ENCODE measurements around the gene ALS2CL. TPM values are rescaled to one million over a fixed set of nuclear protein-coding genes. Genes with fewer than 3 reads are reported as not detected.

Gene ALS2CL
- total and polyA plus RNA-seq, 4 experiments from 2014 or later, result 3.2 to 29.8 (median 16.5) TPM

DNA sequence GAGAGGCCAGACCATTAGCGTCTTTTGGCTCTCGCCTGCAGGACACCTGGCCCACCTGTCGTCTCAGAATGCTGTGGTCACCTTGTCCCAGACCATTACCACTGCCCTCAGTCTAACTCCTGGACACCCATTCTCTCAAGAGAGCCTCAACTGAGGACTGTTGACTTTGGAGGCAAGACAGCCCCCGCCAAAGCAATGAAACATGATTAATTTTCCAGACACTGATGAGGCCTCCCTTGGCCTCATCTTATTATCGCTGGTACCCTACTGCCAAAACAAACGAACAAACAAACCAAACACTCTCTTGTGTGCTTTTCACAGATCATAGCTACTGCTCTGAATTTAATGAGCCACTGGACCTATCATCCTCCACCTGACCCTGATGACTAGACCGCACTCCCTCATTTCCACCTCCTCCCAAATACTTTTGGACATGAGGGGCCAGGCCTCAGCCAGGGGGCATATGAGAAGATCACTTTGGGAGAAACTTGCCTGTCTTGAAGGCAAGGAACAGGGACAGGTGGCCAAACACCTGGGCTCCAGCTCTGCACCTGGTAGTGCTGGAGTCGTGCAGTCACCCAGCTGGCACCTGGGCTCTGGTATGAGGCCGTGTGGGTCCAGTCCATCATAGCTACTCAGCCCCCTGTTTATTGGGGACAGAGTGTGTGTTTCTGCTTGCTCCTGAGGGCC is 27.6 kb downstream of the ALS2CL start:
- Mint-ChIP-seq H3K27me3 (no peaks in the 10 kb centered on the region), H3K4me3 (no peak overlapping the region), H3K9me3 (no peaks in the 10 kb centered on the region), H3K27ac (no peak overlapping the region), H3K4me1 (peaks cover 0 to 10% (median under 1%) of the 10 kb centered on the region in 4 donors), H3K36me3 (no peaks in the 10 kb centered on the region)
- no peak overlapping the region for H3K27ac ChIP-seq (ENCODE audit: low read depth, low read length)
- intact Hi-C loops (cut with micrococcal nuclease), result no loop called here
- ChIA-PET CTCF (ENCODE audit: partially characterized antibody) (no interaction called here), POLR2A (ENCODE audit: partially characterized antibody) (no interaction called here)
- no peaks in the 10 kb centered on the region for H3K9me3 ChIP-seq (ENCODE audit: control insufficient read depth in 1 of 2, low read length in 2 of 2)
- no peaks in the 10 kb centered on the region for H3K36me3 ChIP-seq (ENCODE audit: insufficient read depth, low read length)
- no peaks in the 10 kb centered on the region for H3K27me3 ChIP-seq (ENCODE audit: insufficient read depth, low read length)
- H3K4me3 ChIP-seq (ENCODE audit: low read length in 2 of 2), result no peak overlapping the region
- DNase-seq, result no peak
- no peaks in the 10 kb centered on the region for H3K4me1 ChIP-seq (ENCODE audit: insufficient read depth, low read length)

DNA sequence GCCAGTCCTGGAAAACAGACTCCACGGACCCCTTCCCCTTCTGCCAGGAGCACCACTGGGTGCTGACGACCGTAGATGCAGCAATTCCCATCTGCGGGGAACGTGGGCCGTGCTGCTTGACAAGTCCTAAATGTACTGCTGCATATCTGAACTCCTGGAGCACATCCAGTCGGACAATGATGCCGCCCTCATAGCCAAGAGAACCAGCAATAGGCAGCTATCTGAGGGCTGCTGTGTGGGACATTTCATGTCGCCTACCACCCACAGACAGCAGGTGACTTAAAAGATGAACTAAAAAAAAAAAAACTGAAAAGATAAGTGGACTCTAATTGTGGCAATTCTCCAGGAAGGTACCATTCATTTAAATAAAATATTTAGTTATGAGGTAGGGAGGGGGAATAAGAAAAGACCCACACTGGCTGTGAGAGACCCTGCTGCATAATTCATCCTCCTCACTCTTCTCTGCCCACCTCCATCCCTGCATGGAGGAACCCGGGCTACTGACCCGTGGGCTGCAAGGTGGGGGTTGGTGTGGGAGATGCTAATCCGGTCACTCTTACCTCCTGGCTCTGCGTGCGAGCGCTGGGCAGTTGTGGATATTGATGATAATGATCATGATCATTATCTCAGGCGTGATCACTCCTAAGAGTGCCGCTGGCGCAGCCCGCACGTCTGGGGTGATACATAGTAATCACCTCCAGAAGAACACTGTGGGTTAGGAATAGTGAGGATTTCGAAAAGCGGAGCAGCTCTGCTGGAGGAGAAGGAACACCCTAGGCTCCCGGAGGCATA is 28.3 kb downstream of the ALS2CL start:
- Histone ChIP-seq H3K27ac (ENCODE audit: low read depth, low read length) (no peak overlapping the region), H3K4me1 (ENCODE audit: insufficient read depth, low read length) (no peaks in the 10 kb centered on the region), H3K36me3 (ENCODE audit: insufficient read depth, low read length) (no peaks in the 10 kb centered on the region), H3K27me3 (ENCODE audit: insufficient read depth, low read length) (no peaks in the 10 kb centered on the region), H3K9me3 (ENCODE audit: control insufficient read depth in 1 of 2, low read length in 2 of 2) (no peaks in the 10 kb centered on the region), H3K4me3 (ENCODE audit: low read length in 2 of 2) (no peak overlapping the region)
- no peak for DNase-seq
- H3K36me3 Mint-ChIP-seq, result no peaks in the 10 kb centered on the region
- intact Hi-C loops (cut with micrococcal nuclease), result no loop called here
- H3K27ac Mint-ChIP-seq, result peak overlapping the region in 1 of 7 donors; percentile 4
- CTCF ChIA-PET (ENCODE audit: partially characterized antibody), result no interaction called here
- H3K4me1 Mint-ChIP-seq, result peaks cover 0 to 10% (median under 1%) of the 10 kb centered on the region in 4 donors
- no peaks in the 10 kb centered on the region for H3K9me3 Mint-ChIP-seq
- H3K27me3 Mint-ChIP-seq, result no peaks in the 10 kb centered on the region
- POLR2A ChIA-PET (ENCODE audit: partially characterized antibody), result no interaction called here
- H3K4me3 Mint-ChIP-seq, result no peak overlapping the region

DNA sequence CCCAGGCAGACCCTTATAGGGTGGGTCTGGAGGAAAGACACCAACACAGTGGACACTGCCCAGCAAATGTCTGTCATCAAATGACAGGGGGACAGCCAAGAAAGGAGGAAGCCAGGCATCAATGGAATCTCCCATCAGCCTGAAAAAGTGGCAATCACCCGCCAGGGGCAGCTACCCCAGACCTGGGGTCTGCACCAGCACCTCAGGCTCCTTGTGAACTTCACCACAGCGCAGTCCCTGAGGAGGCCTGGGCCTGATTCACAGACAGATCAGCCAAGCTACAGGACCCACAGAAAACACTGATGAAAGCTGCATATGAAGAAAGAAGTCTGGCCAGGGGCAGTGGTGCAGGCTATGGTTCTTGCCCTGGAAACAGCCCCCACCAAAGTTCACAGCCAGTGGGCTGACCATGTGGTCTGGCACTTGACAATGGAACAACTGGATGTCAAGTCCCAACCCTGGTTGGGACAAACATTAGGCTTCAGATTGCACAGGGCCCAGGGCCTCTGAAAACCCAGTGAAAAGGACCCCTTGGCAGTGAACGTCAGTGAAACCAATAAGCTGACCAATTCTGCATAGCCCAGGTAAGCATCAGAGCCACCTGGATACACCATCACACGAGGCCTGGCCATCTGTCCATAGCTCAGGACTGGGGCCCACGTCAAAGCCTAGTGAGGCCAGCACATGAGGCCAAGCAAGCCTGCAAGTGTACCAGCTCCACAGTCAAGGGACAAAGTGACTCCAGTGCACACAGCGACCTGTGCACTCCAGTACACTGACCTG is 29.1 kb downstream of the ALS2CL start:
- no peak overlapping the region for H3K4me3 Mint-ChIP-seq
- intact Hi-C loops (cut with micrococcal nuclease), result no loop called here
- no peaks in the 10 kb centered on the region for H3K36me3 Mint-ChIP-seq
- CTCF ChIA-PET (ENCODE audit: partially characterized antibody), result interaction anchor here (0.8 kb wide), 2 partner anchors 35 to 230 kb away, joined by 3 read pairs; no protein-coding TSS in a partner anchor
- peak overlapping the region in 1 of 7 donors; percentile 4 for H3K27ac Mint-ChIP-seq
- Histone ChIP-seq H3K9me3 (ENCODE audit: control insufficient read depth in 1 of 2, low read length in 2 of 2) (no peaks in the 10 kb centered on the region), H3K4me1 (ENCODE audit: insufficient read depth, low read length) (no peaks in the 10 kb centered on the region), H3K36me3 (ENCODE audit: insufficient read depth, low read length) (no peaks in the 10 kb centered on the region), H3K4me3 (ENCODE audit: low read length in 2 of 2) (no peak overlapping the region), H3K27me3 (ENCODE audit: insufficient read depth, low read length) (no peaks in the 10 kb centered on the region), H3K27ac (ENCODE audit: low read depth, low read length) (no peak overlapping the region)
- no peaks in the 10 kb centered on the region for H3K27me3 Mint-ChIP-seq
- no peak for DNase-seq
- POLR2A ChIA-PET (ENCODE audit: partially characterized antibody), result no interaction called here
- peaks cover 0 to 10% (median 0%) of the 10 kb centered on the region in 4 donors for H3K4me1 Mint-ChIP-seq
- no peaks in the 10 kb centered on the region for H3K9me3 Mint-ChIP-seq

DNA sequence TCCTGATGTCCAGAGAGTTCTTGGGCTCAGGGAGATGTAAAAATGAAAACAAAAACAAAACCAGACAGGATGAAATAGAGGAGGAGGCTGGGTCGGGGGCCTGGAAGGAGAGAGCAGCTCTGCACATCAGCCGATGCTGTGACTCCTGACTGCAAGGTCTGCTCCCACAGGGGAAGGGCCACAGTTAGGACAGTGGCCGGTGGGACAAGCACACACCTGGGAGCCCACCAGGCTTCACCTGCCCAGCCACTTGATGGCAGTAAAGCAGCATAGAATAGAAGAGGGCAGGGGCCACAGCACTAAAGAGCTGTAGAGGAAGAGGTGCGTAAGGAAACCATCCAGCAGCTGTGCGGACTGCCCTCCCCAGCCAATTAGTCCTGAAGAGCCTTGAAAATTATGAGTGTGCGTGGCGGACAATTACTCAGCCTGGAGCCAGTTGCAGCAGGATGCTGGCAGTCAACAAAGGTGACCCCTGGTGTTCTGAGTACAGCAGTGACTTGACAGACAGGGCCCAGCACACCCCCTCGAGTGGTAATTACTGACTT is 29.8 kb downstream of the ALS2CL start:
- H3K36me3 Mint-ChIP-seq, result no peaks in the 10 kb centered on the region
- Histone ChIP-seq H3K4me1 (ENCODE audit: insufficient read depth, low read length) (no peaks in the 10 kb centered on the region), H3K27ac (ENCODE audit: low read depth, low read length) (no peak overlapping the region), H3K36me3 (ENCODE audit: insufficient read depth, low read length) (no peaks in the 10 kb centered on the region), H3K27me3 (ENCODE audit: insufficient read depth, low read length) (no peaks in the 10 kb centered on the region), H3K9me3 (ENCODE audit: control insufficient read depth in 1 of 2, low read length in 2 of 2) (no peaks in the 10 kb centered on the region), H3K4me3 (ENCODE audit: low read length in 2 of 2) (no peak overlapping the region)
- CTCF ChIA-PET (ENCODE audit: partially characterized antibody), result interaction anchor here (0.8 kb wide), 2 partner anchors 35 to 230 kb away, joined by 3 read pairs; no protein-coding TSS in a partner anchor
- no peaks in the 10 kb centered on the region for H3K9me3 Mint-ChIP-seq
- POLR2A ChIA-PET (ENCODE audit: partially characterized antibody), result no interaction called here
- H3K4me3 Mint-ChIP-seq, result no peak overlapping the region
- peak in 1 of 5 donors; percentile 5 for DNase-seq
- H3K27ac Mint-ChIP-seq, result peak overlapping the region in 3 of 7 donors; percentile 36 to 73 (median 37)
- H3K4me1 Mint-ChIP-seq, result peaks cover 0 to 10% (median 0%) of the 10 kb centered on the region in 4 donors
- H3K27me3 Mint-ChIP-seq, result no peaks in the 10 kb centered on the region
- intact Hi-C loops (cut with micrococcal nuclease), result no loop called here

DNA sequence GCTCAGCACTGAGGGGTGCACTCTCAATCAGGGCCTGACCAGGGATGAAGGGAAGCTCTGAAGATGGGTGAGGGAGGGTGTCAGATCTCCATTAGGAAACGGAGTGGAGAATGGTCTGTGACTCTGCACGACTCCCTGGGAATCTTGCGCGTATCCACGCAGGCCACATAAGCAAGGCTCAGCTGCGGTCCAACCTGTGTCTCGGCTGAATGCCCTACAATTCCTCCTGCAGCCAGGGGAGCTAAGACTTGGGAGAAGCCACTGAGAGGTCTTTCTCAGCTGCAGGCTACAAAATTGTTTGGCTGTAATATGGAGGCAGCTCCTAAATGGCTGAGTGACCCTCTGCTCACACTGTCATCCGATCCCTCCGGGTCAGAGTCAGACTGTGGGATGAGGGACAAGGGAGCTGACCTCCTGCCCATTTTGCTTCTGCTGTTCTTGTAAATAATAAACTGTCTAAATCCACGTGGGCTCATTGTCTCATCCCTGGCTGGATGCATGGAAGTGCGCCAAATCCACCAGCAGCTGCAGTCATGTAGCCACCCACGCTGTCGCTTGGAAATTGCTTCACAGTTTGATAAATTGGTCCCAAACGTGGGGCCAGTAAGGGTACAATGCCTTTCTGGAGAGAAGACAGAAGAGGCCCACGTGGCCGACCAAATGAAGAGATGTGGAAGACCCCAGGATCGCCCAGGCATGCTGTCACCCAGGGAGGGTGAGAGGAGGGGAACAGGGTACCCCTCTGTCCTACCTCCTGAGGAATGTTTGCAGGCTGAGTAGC is 30.5 kb downstream of the ALS2CL start:
- Mint-ChIP-seq H3K4me3 (no peak overlapping the region), H3K27ac (peak overlapping the region in 1 of 7 donors; percentile 37), H3K36me3 (no peaks in the 10 kb centered on the region), H3K9me3 (no peaks in the 10 kb centered on the region), H3K27me3 (no peaks in the 10 kb centered on the region), H3K4me1 (peaks cover 0 to 10% (median 0%) of the 10 kb centered on the region in 4 donors)
- Histone ChIP-seq H3K4me1 (ENCODE audit: insufficient read depth, low read length) (no peaks in the 10 kb centered on the region), H3K36me3 (ENCODE audit: insufficient read depth, low read length) (no peaks in the 10 kb centered on the region), H3K27me3 (ENCODE audit: insufficient read depth, low read length) (no peaks in the 10 kb centered on the region), H3K4me3 (ENCODE audit: low read length in 2 of 2) (no peak overlapping the region), H3K9me3 (ENCODE audit: control insufficient read depth in 1 of 2, low read length in 2 of 2) (no peaks in the 10 kb centered on the region), H3K27ac (ENCODE audit: low read depth, low read length) (no peak overlapping the region)
- CTCF ChIA-PET (ENCODE audit: partially characterized antibody), result no interaction called here
- intact Hi-C loops (cut with micrococcal nuclease), result no loop called here
- no peak for DNase-seq
- POLR2A ChIA-PET (ENCODE audit: partially characterized antibody), result no interaction called here

DNA sequence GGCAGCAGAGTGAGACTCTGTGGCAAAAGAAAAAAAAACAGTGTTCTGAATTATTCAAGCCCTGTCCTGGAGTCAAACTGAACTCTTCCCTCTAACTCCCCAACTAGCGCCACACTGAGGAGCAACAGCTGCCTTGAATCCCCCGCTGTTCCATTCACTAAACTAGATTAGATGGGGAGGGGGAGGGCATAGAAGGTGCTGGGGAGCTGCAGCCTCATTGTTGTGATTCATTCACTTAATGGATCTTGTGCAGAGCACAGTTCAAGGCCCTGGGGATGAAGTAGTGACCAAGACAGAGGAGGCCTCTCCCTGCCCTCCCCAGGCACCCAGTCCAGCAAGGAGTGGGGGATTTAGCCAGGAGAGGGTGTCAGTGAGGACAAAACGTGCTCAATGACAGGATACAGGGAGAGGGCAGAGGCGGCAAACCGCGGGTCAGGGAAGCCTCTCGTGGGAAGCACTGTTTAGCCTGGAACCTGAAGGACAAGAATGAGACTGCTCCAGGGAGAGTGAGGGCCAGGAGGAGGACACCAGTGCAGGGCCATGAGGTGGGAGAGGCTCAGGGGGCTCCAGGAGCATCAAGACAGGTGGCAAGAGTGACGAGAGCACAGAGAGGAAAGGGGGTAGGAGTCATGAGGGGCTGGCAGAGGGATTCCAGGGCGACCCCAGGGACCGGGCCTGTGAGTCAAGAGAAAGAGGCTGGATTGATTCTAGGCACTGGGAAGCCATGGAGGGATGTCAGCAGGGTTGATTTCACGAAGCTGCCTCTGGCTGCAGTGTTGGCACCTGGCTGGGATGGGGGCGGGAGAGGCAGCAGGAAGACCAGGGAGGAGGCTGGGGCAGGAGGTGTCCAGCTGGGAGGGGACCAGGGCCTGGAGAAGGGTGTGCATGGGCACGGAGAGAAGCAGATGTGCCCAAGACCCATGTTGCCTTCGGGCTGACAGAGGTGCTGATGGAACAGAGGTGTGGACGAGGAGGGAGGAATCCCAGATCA is 31.4 kb downstream of the ALS2CL start:
- Histone ChIP-seq H3K27ac (ENCODE audit: low read depth, low read length) (no peak overlapping the region), H3K4me3 (ENCODE audit: low read length in 2 of 2) (no peak overlapping the region), H3K36me3 (ENCODE audit: insufficient read depth, low read length) (no peaks in the 10 kb centered on the region), H3K27me3 (ENCODE audit: insufficient read depth, low read length) (no peaks in the 10 kb centered on the region), H3K9me3 (ENCODE audit: control insufficient read depth in 1 of 2, low read length in 2 of 2) (no peaks in the 10 kb centered on the region), H3K4me1 (ENCODE audit: insufficient read depth, low read length) (no peaks in the 10 kb centered on the region)
- Mint-ChIP-seq H3K4me1 (peaks cover 0 to 10% (median 0%) of the 10 kb centered on the region in 4 donors), H3K9me3 (no peaks in the 10 kb centered on the region), H3K27me3 (no peaks in the 10 kb centered on the region), H3K27ac (no peak overlapping the region), H3K4me3 (no peak overlapping the region), H3K36me3 (no peaks in the 10 kb centered on the region)
- intact Hi-C loops (cut with micrococcal nuclease), result no loop called here
- CTCF ChIA-PET (ENCODE audit: partially characterized antibody), result no interaction called here
- POLR2A ChIA-PET (ENCODE audit: partially characterized antibody), result no interaction called here
- DNase-seq, result no peak

Data from CD4-positive, alpha-beta memory T cell (primary cell).